AML-193 (cell line): ENCODE data around the gene FSHR.

ENCODE experiments used
- DNase-seq, 2 experiments: peaks; one replicate each; lab custom pipeline; 2025; lab: John Stamatoyannopoulos, UW

FSHR gene

GRCh38 chr2:49032126-49032525 is 122.2 kb downstream of the FSHR start:
- DNase-seq: no peak

GRCh38 chr2:49029406-49029805 is 124.9 kb downstream of the FSHR start:
- no peak for DNase-seq

GRCh38 chr2:49028101-49028500 is 126.2 kb downstream of the FSHR start:
- DNase-seq: no peak

- no peak for DNase-seq
These were observed 127.6 kb downstream of the FSHR start for GRCh38 chr2:49026706-49027105.

DNA sequence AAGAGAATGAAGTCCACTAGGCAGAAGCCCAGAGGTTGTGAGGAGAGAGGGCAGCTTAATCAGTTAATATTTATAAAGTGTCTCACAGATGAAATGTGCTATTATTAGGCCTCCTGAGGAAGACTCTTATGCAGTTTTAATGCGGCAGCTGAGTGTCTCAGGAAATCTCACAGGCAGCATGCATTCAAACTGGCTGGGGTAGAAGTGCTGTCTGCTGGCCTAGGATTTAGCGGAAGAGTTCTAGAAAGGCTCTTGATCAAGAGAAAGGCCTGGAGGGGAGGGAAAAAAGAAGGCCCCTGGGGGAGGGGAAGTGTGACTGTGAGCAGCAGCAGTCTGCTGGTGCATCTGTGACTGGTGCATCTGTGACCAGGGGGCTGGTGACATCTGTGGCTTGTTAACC is 133.0 kb downstream of the FSHR start:
- no peak for DNase-seq

GRCh38 chr2:49005261-49005660 is 149.1 kb downstream of the FSHR start:
- no peak for DNase-seq

GRCh38 chr2:49004036-49004626 is 150.2 kb downstream of the FSHR start:
- no peak for DNase-seq

DNA sequence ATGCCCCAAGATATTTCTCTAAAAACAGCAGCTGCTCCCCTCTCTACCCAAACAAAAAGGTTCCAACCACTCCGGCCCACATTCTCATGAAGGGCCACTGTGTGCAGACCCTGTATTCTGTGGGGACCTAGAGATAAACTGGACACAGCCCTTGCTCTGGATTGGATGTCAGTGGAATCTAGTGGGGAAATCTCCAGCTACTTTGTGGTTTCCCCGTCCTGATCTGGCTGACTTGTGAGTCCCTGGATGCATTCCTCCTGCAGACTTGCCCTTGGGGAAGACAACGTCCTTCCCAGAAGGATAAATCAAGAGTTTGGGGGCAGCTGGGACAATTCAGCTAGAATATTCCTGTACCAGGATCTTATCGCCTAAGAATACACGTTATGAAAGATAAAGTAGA is 151.1 kb downstream of the FSHR start:
- DNase-seq: no peak

GRCh38 chr2:49002750-49003149 is 151.6 kb downstream of the FSHR start:
- DNase-seq: no peak

- DNase-seq: no peak
These were observed 153.6 kb downstream of the FSHR start for GRCh38 chr2:49000695-49001094.

DNA sequence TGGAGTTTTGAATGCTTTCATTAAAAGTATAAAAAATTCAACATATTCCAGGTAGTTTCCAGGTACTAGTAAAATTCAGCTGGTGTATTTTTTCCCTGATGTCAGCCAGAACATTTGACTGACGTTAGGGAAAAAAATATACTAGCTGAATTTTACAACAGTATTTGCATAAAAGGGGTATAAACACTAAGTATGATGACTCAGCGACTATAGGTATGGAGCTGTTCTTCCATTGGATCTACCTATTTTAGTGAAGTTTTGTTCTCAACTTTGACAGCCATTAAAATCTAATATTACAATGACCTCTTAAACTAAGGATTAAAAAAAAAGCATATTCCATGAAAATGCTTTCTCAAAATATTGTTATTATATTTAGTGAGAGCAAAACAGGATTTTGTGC is 155.9 kb downstream of the FSHR start:
- DNase-seq: no peak

GRCh38 chr2:48993576-48993975 is 160.7 kb downstream of the FSHR start:
- DNase-seq: no peak

DNA sequence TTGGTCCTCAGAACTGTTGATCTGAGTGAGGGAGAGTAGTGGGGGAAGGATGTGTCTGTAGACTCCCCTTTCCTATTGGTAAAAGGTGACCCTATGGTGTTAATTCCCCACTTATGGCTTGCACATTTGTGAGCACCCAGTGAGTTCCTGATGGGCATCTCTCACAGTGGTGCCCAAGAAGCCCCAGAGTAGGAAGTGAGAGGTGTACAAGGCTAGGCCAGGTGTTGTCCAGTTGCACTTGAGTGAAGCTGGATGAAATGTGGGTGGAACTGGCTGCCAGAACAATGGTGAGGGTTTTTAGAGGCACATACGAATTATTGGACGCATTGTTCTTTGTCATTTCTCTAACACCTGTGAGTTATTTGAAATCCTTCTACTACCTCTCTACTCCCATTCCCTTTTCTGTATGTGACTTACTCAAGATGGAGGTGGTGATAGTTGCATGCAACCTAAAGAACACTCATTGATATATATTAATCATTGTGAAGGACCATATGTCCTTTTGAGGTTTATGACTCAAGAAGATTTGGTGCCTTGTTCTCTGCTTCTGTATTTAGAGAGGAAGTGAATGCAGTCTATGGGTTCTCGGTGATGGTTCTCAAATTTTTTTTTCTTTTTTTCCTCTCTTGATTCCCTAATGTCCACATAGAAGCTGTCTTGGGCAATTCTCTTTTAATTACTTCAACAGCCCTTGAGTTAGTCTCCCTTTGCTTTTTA is 162.7 kb downstream of the FSHR start:
- no peak for DNase-seq

GRCh38 chr2:48984922-48985321 is 169.4 kb downstream of the FSHR start:
- DNase-seq: no peak

- no peak for DNase-seq
These were observed 170.8 kb downstream of the FSHR start for GRCh38 chr2:48983551-48983950.

DNA sequence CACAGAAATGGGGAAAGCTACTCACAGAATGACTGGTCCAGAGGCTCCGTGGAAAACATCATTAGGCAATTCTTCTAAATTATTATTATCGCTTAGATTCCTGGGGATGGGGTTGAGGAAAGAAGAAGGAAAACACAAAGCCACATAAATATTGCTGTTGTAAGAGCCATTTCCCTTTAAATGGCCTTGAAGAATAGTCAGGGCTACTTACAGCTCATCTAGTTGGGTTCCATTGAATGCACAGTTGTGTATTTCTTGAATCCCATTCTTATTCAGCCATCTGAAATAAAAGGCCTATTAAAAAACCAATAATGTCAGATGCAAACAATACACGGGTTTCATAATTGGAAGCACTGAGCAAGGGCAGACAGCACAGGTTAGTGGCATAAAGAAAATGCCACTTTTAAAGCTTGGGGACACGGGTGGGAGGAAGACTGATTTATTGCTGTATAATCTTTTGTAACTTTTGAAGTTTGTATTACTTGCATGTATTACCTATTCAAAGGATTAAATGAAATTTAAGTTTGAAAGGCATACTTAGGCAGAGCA is 171.4 kb downstream of the FSHR start:
- DNase-seq: no peak

DNA sequence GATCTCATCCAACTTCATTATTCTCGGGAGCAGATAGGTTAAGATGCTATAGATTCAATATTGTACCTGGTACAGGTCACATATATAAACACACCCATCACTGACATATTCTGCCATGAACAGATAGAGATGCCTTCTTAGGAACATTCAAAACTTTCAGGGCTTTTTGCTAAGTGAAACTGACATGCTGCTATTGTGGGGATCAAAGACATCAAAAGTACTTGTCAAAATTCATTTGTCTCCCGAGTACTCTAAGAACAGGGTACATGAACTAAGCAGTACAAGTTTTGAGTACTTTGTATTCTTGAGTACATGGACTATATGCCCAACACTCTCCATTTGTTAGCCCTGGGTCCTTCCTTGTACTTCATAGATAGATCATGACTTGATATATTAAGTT is 173.5 kb downstream of the FSHR start:
- DNase-seq: no peak

DNA sequence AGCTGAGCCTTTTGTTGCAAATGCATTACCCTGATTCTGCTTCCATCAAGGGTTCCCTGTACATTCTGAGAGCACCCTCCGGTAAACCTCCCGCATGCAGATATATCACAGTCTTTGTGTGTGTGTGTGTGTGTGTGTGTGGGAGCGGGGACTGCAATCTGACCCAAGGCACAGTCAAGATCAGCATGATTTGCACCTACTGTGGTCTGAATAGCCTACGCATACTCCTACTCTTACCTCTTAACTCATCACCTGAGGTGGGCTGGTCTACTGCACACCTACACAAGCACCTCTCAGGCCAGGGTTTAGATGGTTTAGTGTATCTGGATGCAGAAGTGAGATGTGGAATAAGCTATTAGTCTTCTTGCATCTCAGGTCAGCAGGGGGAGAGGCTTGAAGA is 174.6 kb downstream of the FSHR start:
- DNase-seq: no peak

DNA sequence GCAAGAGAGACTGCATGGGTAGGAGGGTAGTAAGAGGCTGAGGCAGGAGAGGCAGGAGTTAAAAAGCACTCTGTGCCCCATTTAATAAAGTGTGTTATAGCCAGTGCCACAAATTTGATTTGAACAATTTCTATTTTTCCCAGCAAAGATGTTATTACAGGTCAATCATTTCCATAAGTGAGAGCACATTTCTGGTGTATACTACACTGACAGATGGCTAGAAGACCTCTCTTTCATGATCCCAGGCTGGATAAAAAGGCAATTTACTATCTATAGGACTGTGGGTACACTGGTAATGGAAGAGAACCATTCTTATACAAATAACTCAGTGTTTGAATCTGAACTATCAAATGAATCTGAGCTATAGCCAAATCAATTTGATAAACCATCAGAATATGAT is 176.2 kb downstream of the FSHR start:
- DNase-seq: no peak

- DNase-seq: no peak
These were observed 182.5 kb downstream of the FSHR start for GRCh38 chr2:48971801-48972200.

GRCh38 chr2:48968011-48968410 is 186.3 kb downstream of the FSHR start:
- DNase-seq: no peak

GRCh38 chr2:48965204-48965603 is 189.1 kb downstream of the FSHR start:
- no peak for DNase-seq

- no peak for DNase-seq
These were observed 193.3 kb downstream of the FSHR start for GRCh38 chr2:48961009-48961408.

DNA sequence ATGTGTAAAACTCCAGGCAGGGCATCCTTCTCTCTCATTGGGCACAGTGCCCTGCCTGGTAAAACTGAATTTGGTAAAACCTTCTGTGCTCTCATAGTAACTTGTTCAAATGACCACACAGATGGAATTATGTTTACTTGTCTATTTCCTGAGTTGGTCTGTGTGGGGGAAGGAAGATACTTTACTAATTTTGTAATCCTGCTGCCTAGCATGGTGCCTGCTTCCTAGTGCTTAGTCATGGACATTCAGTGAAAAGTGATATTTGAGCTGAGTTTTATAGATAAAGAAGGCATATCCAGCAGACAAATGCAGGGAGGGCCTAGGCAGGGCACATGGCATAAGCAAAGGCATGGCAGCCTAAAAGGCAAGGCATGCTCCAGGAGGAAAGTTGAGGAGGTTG is 199.4 kb downstream of the FSHR start:
- no peak for DNase-seq
